Fibroblast of peridontal ligament (primary cell): Measurements from ENCODE around the gene CPNE4.

Experiments used
- DNase-seq: peaks from one replicate; pipeline ENCODE4 v3.0.0-alpha.2; 2010; ENCODE audit errors: extremely low read depth

Gene CPNE4

GRCh38 chr3:131881777-131882176 is 153.0 kb downstream of the CPNE4 start:
- DNase-seq: no peak

DNA sequence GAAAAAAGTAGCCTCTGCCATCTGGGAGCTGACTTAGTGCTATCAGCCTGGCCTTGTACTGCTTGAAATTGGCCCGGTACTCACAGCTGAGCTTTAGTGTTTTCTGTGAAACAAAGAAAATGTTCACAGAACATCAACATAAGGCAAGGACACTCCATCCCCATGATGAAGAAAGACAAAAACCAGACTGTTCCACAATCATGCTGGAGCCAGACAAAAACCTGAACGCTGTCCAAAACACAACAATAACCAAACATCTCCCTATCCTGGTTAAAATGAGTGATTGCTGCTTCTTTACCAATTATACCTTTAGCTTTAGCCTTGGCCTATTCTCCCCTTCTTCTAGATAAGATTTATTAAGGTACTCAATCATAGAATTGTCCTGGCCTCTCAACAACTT is 153.9 kb downstream of the CPNE4 start:
- DNase-seq: no peak

DNA sequence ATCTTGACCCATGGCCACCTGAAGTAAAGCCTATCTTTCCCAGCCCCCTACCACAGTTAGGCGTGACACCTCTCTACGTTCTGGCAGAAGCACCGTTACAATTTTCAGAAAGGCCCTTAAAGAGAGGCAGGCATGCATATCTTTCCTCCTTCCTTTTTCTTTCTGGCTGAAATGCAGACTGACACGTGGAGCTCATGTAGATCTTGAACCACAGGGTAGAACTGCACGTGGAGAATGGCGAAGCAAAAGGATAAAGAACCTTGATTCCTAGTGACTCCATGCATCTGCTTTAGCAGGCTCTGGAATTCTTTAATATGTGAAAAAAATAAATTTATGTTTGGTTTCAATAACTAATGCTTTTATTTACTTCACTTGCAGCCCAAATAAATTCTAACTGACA is 166.6 kb downstream of the CPNE4 start:
- DNase-seq: no peak

DNA sequence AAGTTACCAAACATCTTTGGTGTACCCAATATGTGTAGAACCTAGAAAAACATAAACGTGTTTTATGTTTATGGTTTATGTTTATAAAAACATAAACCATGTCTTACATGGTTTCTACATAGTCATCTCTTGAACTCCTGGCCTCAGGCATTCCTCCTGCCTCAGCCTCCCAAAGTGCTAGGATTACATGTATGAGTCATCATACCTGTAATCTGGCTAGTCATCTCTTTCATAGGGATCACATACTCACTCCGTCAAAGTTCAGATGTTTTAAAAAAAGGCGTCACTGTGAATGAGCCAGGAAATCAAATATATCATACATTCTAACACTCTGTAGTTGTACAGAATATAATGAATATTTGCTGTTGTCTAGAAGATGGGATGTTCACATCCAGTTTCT is 178.6 kb downstream of the CPNE4 start:
- no peak for DNase-seq

- DNase-seq: no peak
Observed at GRCh38 chr3:131850223-131850622, 184.6 kb downstream of the CPNE4 start.

DNA sequence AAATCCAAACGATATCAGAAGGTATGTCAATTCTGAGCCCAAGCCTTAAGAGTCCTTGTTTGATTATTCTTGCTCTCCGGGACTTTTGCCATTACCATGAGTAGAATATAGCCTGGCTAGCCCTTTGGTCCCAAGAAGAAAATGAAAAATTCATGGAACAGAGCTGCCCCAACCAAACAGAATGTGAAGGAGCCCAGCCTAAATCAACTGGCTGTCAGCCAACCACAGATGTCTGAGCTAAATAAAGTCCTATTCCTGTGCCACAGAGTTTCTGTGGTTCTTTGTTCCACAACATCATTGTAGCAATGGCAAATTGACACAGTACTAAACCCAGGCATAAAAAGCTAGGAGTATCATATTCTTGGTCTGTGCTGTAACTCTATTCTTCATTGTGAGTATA is 185.2 kb downstream of the CPNE4 start:
- DNase-seq: no peak

GRCh38 chr3:131847966-131848510 is 186.8 kb downstream of the CPNE4 start:
- no peak for DNase-seq

DNA sequence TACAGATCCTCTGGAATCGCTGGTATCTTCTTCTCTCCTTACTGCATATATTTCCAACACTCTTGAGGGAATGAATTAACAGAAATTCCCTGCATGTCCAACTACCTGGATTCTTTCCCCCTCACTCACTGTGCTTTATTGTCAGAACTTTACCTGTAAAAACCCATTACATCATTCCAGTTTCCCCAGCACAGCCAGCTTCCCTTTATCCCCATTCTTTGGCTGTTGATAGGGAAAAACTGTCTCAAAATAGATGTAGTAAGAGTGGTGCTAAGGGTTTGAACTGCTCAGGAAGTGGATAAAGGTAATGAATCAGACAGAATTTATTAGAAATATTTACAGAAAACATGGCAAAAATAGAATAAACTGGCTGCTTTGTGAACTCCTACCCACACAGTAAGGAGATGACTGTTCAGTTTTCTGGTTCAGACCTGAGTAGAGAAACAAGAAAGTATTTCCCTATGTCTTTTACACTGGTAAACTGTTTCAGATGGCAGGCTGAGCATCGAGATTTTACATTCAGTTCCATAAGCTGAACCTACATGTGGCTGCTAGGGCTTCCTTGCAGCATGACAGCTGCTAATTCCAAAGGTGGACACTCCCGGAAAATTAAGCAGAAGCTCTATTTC is 188.4 kb downstream of the CPNE4 start:
- DNase-seq: no peak

GRCh38 chr3:131843174-131843573 is 191.6 kb downstream of the CPNE4 start:
- DNase-seq: no peak

- peak; percentile 9 for DNase-seq
Observed at GRCh38 chr3:131840156-131840797, 194.5 kb downstream of the CPNE4 start.

DNA sequence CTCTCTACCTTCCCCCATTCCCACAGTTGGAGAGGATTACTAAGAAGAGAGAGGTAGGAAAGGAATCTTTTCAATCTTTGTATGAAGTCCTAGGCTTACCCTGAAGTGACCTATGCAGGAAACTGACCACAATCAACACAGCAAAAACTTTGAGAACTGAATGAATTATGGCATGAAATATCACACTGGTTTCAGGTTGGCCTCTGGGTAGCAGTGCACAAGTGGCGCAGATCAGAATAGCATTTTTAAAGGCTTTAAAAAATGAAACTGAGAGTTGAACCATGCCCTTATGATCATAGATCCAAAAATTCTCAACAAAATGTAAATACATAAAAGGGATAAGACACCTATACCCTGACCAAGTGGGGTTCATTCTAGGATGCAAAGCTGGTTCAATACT is 198.9 kb downstream of the CPNE4 start:
- no peak for DNase-seq

GRCh38 chr3:131831608-131832007 is 203.2 kb downstream of the CPNE4 start:
- no peak for DNase-seq

GRCh38 chr3:131821191-131821762 is 213.5 kb downstream of the CPNE4 start:
- no peak for DNase-seq

DNA sequence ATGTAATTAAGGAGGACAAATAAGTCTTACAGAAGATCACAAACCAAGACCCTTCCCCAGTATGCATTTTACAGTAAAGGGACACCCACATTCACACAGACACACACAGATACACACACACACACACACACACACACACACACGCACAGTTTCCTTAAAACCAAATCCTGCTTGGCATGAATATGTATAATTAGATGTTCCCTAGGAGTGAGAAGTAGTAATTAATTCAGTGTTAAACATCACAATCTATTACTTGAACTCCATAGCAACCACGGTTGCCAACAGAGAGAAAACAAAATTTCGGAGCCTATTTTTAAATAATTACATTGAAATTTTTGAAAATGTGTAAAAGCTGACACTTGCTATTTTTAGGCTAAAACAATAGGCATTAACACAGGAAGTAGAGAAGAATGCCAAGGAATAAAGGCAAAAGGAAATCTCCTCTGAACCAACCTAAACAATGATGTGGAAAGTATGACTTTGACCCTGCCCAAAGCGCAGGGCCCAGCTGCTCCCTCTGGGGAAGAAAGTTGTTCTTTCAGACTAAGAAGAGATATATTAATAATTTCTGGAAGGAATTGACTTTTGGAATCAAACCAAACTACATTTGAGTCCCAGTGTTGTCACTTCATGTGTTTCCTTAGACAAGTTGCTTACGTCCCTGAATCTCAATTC is 215.3 kb downstream of the CPNE4 start:
- DNase-seq: no peak

DNA sequence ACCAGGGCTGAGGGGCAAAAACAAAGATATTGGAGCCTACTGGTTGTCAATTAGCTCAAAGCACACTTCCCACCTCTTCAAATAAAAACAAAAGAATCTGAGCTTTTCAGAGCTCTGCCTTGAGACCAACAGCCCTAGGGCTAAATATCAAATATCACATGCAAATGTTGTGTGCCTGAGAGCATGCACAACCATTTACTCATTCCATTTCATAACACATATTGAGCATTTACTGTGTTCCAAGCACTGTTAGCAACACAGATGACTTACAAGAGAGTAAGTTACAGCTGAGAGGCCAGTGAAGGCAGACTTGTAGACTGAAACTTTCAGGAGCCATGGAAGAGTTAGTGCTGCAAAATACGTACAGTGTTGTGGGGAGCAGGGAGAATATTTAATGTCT is 222.4 kb downstream of the CPNE4 start:
- DNase-seq: peak; percentile 28

GRCh38 chr3:131811481-131811880 is 223.3 kb downstream of the CPNE4 start:
- DNase-seq: no peak

DNA sequence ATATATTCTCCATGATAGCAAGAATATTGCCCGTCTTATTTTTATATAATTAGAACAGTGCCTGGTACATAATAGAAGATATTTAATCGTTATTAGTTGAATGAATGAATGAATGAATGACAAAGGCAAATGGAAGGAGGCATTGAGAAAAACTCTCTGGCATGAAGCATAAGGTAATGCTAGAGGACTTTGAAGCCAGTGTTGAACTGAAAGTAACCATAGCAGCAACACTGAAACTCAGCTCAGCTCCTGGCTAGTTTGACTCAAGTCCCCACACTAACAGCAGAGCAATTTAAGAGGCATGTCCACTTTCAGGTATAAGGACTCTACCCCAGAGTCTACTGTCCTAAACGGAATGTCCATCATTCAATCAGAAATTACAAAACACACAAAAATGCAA is 227.0 kb downstream of the CPNE4 start:
- no peak for DNase-seq

DNA sequence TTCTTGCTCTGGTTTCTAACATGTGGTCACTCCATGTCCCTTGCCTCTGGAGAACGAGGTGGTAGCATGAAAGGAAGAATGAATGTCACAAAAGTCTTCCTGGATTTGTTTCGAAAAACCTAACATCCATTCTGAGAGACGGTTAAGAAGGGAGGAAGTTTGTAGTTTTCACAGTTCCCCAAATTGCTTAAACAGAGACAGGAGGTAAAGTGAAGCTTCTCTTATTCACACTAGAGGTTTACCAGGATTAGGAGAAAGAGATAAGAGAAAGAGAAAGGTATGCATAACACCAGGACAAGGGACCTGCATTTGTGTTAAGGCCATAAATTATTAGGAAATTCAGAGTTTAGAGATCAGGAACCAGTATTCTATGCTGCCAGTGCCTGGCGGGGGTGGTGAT is 228.1 kb downstream of the CPNE4 start:
- DNase-seq: no peak

DNA sequence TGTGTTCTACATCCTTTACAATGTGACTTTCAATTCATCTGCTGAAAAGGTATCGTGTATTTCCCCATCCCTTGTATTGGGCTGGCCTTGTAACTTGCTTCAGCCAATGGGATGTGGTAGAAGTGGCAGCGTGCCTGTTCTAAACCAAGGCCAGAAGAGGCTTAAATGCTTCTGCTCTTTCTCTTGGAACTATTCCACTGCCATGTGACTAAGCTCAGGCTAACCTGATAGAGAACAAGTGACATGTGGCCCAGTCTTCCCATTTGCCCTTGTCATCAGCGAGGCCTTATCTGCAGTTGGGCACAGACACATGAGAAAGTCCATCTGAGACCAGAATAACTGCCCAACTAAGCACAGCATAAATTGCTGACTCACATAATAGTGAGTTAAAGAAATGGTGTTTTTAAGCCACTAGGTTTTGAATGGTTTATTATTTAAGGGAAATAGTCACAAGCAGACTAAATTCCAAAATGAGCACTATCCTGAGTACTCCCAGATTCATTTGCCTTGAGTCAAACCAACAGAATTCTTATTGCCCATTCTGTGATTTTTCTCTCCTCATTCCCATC is 230.2 kb downstream of the CPNE4 start:
- DNase-seq: peak; percentile 12

GRCh38 chr3:131803113-131803512 is 231.7 kb downstream of the CPNE4 start:
- DNase-seq: no peak

DNA sequence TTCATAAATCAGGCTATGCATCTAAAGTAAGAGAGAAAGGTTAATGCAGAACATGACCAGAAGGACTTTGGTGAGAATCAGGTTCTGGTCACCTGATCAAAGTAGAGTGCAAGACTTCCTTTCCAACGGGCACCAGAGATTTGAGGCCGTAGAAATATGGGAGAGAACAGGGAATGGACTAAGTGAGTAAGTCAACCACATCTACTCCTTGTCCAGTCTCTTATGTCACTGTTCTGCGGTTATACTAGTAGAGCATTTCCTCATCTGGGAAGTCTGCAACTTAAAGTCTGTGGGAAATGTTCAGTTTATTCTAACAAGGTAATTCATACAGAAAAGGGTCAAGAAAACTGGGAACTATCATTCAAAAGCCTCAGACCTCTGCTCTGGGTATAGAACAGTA is 232.8 kb downstream of the CPNE4 start:
- no peak for DNase-seq

- DNase-seq: no peak
Observed at GRCh38 chr3:131801566-131801965, 233.2 kb downstream of the CPNE4 start.
